NCI-H2029 treated with DMSO at 0.1 percent for 48 hours (cell line): Measurements from ENCODE around the gene DLST.

Experiments
- DNase-seq: peaks from one replicate; lab custom pipeline; 2025; lab: John Stamatoyannopoulos, UW

DLST gene

DNA sequence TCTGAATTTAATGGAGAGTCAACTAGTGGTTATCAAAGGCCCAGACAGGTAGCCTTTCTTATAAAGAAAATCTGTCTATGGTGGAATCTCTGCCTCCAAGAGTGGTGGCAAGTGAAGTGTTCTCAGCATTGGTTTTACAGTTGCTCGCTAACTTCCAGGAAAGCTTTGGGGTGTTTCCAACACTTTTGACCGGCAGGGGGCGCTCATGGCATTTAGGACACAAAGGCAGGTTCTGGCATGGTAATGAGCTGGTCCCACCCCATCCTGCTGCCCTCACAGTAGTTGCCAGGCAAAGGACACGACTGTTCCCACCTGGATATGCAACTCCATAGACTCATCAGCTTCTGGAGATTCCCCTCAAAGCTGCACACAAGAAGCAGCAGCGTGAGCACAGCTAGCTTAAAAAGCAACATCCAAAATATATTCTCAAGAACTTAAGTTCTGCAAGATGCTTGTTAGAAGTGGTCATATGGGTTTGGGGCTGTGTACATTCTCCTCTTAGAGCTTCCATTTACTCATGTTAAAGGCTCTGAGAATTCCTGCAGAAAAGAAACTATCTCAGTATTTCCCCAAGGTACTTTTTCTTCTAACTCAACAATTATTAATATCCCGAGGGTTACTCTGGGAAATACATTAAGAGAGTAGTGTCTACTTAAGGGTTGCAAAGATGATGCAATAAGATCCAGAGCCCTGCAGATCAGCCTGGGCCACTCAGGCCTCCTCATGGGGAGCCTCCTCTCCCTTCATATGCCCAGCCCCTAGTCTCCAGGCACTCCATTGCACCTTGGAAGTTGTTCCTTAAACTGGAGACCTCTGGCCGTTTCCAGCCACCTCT, 20.6 kb upstream of the DLST start:
- peak; percentile 18 for DNase-seq

- DNase-seq = no peak
These were observed 20.0 kb upstream of the DLST start for GRCh38 chr14:74861734-74862090.

- DNase-seq = no peak
These were observed 18.4 kb upstream of the DLST start for GRCh38 chr14:74863274-74863673.

DNA sequence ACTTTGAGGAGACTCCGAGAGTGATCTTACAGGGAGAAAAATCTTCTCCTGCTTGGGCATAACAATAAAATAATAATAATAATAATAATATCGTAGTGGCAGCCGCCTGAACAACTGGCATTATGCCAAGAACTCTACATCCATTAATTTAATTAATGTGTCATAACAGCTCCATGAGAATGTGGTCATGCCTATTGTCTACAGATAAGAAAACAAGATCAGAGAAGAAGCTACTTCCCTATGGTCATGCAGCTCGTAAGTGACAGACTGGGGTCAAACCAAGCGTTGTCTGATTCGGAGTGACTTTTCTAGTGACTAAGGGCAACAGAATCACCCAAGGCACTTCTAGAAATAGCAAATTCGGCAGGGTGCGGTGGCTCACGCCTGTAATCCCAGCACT, 17.5 kb upstream of the DLST start:
- no peak for DNase-seq

- no peak for DNase-seq
These were observed 16.6 kb upstream of the DLST start for GRCh38 chr14:74865156-74865555.

DNA sequence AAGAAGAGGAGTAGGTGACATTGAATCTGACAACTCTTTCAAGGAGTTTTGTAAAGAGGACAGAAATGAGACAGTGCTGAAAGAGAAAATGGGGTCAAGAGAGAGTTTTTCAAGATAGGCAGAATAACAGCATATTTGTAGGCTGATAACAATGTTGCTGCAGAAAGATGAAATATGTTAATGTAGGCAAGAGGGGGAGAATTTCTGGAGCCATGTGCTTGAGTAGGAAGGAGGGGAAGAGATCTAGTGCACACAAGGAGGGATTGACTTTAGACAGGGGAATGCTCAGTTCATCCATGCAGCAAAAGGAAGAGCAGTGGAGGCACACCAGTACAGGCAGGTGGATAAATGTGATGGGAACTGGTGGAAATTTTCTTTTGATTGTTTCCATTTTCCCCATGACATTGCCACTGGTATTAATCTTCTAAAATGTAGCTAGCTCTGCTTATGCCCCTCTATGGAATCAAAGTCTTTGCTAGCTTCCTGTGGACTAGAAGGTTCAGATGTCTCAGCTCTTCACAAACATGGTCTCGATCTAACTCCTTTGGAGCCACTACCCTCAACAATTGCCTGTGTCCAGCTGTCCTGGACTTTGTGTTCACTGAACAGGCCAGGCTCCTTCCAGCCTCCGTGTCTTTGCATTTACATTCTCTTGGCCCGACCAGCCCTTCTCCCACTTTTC, 14.9 kb upstream of the DLST start:
- no peak for DNase-seq

DNA sequence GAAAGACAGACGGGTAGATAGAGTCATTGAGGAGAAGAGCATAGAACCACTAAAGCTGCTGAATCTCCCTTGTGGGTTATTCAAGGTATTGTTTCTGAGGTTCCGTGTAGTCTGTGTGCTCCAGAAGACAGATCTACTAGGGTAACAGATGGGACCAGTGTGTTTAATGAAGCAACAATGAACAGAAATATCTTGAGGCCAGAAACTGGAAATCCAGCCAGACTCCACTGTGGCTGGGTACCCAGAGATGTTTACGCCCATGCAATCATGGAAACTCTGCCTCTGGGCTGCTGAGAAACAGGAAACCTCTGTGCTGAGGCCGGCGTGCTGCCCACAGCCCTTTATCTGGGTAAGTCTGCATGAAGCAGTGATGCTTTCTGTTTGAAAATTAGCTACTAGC, 14.0 kb upstream of the DLST start:
- no peak for DNase-seq

GRCh38 chr14:74868739-74869138, 13.0 kb upstream of the DLST start:
- DNase-seq = no peak

DNA sequence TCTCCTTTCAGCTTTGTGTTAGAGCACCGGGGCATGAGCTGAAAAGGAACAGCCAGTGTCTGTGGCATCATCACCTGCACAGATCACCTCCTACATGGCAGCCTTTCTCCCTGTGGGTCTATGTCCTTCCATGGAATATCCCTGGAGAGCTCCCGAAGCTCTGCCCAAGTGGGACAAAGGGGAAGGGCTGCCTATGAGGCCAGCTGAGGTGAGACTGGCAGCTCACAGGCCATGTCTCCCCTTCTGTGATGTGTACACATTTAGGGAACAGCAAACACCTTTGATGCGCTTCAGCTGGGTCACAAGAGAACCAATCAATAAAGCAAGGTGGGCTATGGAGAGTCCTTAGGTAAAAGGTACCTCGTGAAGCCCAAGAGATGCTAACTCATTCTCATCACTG, 9.9 kb upstream of the DLST start:
- no peak for DNase-seq

DNA sequence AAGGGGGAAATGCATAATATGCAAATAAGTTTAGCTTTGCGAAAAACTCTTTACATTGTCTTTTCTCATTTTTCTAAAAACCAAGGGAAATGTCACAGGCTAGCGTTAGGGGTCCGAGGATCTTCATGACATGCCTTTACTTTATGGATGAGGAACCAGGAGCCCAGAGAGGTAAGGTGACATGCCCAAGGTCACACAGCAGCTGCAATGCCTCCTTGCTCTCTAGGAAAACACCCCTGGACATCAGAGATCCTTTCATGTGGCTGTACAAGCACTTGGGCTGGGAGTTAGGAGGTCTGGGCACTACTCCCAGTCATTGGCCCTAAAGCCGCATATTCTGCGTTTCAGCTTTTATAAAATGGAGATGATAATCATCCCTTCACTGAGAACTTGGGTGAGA, 6.5 kb upstream of the DLST start:
- no peak for DNase-seq

GRCh38 chr14:74875941-74876913, 5.5 kb upstream of the DLST start, which contains the start of gene PROX2:
TSS of gene PROX2 (minus strand) at chr14:74876145. CDS start at chr14:74863834, 12,311 bp downstream.
- no peak for DNase-seq

GRCh38 chr14:74879427-74880182, 2.1 kb upstream of the DLST start:
- no peak for DNase-seq

DNA sequence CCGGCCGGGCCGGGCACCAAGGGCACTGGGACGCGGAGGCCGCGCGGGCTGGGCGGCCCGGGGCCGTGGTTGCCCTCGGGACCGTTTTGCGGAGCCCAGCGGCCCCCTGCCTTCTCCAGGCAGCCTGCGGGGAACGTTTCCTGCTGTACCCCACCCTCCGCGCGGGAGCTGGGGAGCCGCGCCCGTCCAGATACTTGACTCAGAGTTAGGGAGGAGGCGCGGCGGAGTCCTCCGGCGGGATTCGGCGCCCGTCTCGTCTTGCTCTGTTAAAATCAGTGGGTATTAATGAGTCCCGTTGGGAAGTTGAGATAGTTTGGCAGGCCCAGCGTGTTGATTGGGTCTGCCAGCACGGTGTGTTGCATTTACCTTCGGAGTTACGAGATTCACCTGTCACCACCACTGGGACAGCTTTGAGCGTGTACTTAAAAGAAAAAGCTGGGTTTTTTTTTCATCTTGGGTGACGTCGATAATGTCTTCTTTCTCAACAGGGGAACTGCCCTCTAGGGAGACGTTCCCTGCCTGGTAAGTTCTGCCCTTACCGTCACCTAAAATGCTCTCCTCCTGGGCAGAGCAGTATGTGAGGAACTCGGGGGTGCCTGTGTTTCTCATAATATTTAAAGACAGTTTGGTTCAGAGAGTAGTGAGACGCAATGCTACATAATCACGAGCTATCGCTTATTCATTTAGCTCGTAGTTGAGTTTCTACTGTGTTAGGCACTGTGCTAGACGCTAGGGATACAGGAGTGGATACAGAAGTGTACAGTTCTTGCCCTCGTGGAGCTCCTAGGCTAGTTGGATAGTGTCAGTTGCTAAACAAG, 596 bp downstream of the DLST start:
- DNase-seq = no peak

GRCh38 chr14:74886001-74886400, 4.3 kb downstream of the DLST start:
- no peak for DNase-seq

DNA sequence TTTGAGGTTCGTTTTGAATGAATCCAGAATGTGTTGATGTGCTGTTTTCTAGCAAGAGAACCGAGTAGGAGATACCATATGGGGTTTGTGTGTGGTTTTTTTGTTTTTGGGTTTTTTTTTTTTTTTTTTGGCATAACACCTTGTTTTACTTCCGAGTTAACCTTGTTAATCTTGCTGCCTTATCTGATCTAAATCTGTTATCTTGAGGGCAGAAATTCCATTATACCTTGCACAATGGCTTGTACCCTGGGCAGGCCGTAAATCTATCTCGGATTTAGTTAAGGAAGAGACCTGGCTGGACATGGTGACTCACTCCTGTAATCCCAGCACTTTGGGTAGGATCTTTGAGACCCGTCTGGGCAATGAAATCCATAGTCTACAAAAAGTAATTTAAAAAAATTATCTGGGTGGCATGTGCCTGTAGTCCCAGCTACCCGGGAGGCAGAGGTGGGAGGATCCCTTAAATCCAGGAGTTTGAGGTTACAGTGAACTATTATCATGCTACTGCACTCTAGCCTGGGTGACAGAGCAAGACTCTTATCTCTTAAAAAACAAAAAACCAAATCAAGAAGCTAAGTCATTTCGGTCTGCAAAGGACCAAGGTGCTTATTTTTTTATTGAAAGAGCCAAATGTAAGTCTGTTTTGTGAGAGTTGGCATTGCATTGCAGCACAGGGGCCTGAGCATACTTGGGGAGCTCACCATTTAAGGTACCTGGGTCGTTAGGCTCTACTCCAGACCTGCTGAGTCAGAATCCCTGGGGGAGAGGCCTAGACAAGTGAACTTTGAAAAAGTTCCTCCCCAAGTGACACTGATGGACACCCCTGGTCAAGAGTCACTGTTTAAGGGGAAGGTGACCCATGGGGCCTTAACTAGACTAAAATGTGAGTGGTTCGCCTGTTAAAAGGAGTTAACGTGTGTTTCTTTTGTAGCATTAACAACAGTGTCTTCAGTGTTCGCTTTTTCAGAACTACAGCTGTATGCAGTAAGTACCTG, 6.7 kb downstream of the DLST start:
- DNase-seq = no peak

- DNase-seq = no peak
These were observed 8.5 kb downstream of the DLST start for GRCh38 chr14:74890262-74890661.

GRCh38 chr14:74891870-74892269, 10.2 kb downstream of the DLST start:
- no peak for DNase-seq

GRCh38 chr14:74892745-74893144, 11.0 kb downstream of the DLST start:
- no peak for DNase-seq

DNA sequence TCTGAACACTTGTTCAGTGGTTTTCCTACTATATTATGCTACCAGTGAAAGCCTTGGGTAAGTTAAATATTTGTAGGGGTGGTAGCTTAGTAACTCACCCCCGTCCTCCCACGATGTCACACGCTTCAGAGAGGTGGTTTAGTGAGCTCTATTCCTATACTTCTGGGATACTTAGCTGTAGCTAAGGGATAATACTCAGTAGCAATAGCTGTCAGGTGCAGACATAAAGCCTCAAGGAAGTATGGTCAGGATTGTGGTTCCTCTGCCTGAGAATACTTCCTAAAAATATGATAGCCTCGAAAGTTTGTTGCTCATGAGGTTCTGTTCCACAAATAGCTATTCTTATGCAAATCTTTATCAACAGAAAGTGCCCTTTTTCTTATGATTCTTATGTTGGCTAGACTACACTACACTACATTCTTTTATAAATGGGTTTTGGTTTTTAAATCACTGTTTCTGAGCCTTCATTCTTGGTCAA, 11.9 kb downstream of the DLST start:
- no peak for DNase-seq
